NCI-H2196 (cell line): ENCODE measurements around the gene ADAM23.

Experiments used
- DNase-seq: peaks from one replicate; lab custom pipeline; 2025; ENCODE audit not compliant: unreplicated experiment; lab: John Stamatoyannopoulos, UW

Gene ADAM23

GRCh38 chr2:206488623-206489022 is 45.3 kb downstream of the ADAM23 start:
- no peak for DNase-seq

GRCh38 chr2:206494061-206494460 is 50.7 kb downstream of the ADAM23 start:
- DNase-seq: no peak

- DNase-seq: no peak
These were observed 59.4 kb downstream of the ADAM23 start for GRCh38 chr2:206502729-206503128.

GRCh38 chr2:206511283-206511682 is 68.0 kb downstream of the ADAM23 start:
- no peak for DNase-seq

GRCh38 chr2:206512999-206513398 is 69.7 kb downstream of the ADAM23 start:
- DNase-seq: no peak

GRCh38 chr2:206515580-206515979 is 72.2 kb downstream of the ADAM23 start:
- DNase-seq: no peak

GRCh38 chr2:206518997-206519396 is 75.7 kb downstream of the ADAM23 start:
- DNase-seq: no peak

- DNase-seq: no peak
These were observed 77.1 kb downstream of the ADAM23 start for GRCh38 chr2:206520450-206520849.

GRCh38 chr2:206521115-206521514 is 77.8 kb downstream of the ADAM23 start:
- DNase-seq: no peak

- no peak for DNase-seq
These were observed 78.3 kb downstream of the ADAM23 start for GRCh38 chr2:206521612-206522011.

- DNase-seq: no peak
These were observed 83.1 kb downstream of the ADAM23 start for GRCh38 chr2:206526416-206526815.

- no peak for DNase-seq
These were observed 83.8 kb downstream of the ADAM23 start for GRCh38 chr2:206527153-206527552.

GRCh38 chr2:206530727-206531126 is 87.4 kb downstream of the ADAM23 start:
- DNase-seq: no peak

- no peak for DNase-seq
These were observed 88.7 kb downstream of the ADAM23 start for GRCh38 chr2:206531996-206532543.

- no peak for DNase-seq
These were observed 90.6 kb downstream of the ADAM23 start for GRCh38 chr2:206533977-206534376.

- DNase-seq: no peak
These were observed 92.1 kb downstream of the ADAM23 start for GRCh38 chr2:206535260-206535986.

- DNase-seq: no peak
These were observed 97.4 kb downstream of the ADAM23 start for GRCh38 chr2:206540757-206541156.

- no peak for DNase-seq
These were observed 99.7 kb downstream of the ADAM23 start for GRCh38 chr2:206543073-206543472.

- no peak for DNase-seq
These were observed 105.1 kb downstream of the ADAM23 start for GRCh38 chr2:206548383-206548782.

GRCh38 chr2:206555721-206556120 is 112.4 kb downstream of the ADAM23 start:
- DNase-seq: no peak

- peak; percentile 23 for DNase-seq
These were observed 113.1 kb downstream of the ADAM23 start for GRCh38 chr2:206556357-206556949.

- DNase-seq: no peak
These were observed 114.0 kb downstream of the ADAM23 start for GRCh38 chr2:206557321-206557720.

GRCh38 chr2:206558492-206558891 is 115.2 kb downstream of the ADAM23 start:
- DNase-seq: no peak
